ENCODE measurements around the gene CNTN5. TPM values are rescaled to one million over a fixed set of nuclear protein-coding genes. Genes with fewer than 3 reads are reported as not detected.

The CNTN5 gene
- total RNA-seq, 2 donors from 2014 or later, result not detected

GRCh38 chr11:99307510-99308088 is 286.9 kb downstream of the CNTN5 start:
- Histone ChIP-seq H3K9ac (ENCODE audit: low read depth in 2 of 2, low read length in 2 of 2) (no peak overlapping the region), H3K9me3 (no peaks in the 10 kb centered on the region), H3K4me3 (no peak overlapping the region), H3K27me3 (no peaks in the 10 kb centered on the region), H3K36me3 (no peaks in the 10 kb centered on the region), H3K27ac (no peak overlapping the region), H3K4me1 (no peaks in the 10 kb centered on the region)
- DNase-seq, result no peak
- no peak for TF ChIP-seq CTCF (IDR thresholded peaks at IDR 0.05)
- intact Hi-C loops (cut with DNase I), result no loop called here

GRCh38 chr11:99311870-99312269 is 291.1 kb downstream of the CNTN5 start:
- H3K9me3 ChIP-seq, result no peaks in the 10 kb centered on the region
- H3K4me3 ChIP-seq, result no peak overlapping the region
- H3K36me3 ChIP-seq, result no peaks in the 10 kb centered on the region
- no peaks in the 10 kb centered on the region for H3K4me1 ChIP-seq
- no peak for DNase-seq
- no peak overlapping the region for H3K9ac ChIP-seq (ENCODE audit: low read depth in 2 of 2, low read length in 2 of 2)
- no peaks in the 10 kb centered on the region for H3K27me3 ChIP-seq
- TF ChIP-seq CTCF (IDR thresholded peaks at IDR 0.05), result no peak
- intact Hi-C loops (cut with DNase I), result no loop called here
- no peak overlapping the region for H3K27ac ChIP-seq

GRCh38 chr11:99316776-99317520 is 296.2 kb downstream of the CNTN5 start:
- Histone ChIP-seq H3K9me3 (no peaks in the 10 kb centered on the region), H3K36me3 (no peaks in the 10 kb centered on the region), H3K9ac (ENCODE audit: low read depth in 2 of 2, low read length in 2 of 2) (no peak overlapping the region), H3K4me1 (no peaks in the 10 kb centered on the region), H3K27me3 (no peaks in the 10 kb centered on the region), H3K27ac (no peak overlapping the region), H3K4me3 (no peak overlapping the region)
- no peak for TF ChIP-seq CTCF (IDR thresholded peaks at IDR 0.05)
- DNase-seq, result no peak
- intact Hi-C loops (cut with DNase I), result no loop called here

GRCh38 chr11:99320769-99321290 is 300.1 kb downstream of the CNTN5 start:
- intact Hi-C loops (cut with DNase I), result no loop called here
- Histone ChIP-seq H3K27me3 (no peaks in the 10 kb centered on the region), H3K9ac (ENCODE audit: low read depth in 2 of 2, low read length in 2 of 2) (no peak overlapping the region), H3K36me3 (no peaks in the 10 kb centered on the region), H3K9me3 (no peaks in the 10 kb centered on the region), H3K27ac (no peak overlapping the region), H3K4me1 (no peaks in the 10 kb centered on the region), H3K4me3 (no peak overlapping the region)
- TF ChIP-seq CTCF (IDR thresholded peaks at IDR 0.05), result no peak
- no peak for DNase-seq

- Histone ChIP-seq H3K27ac (no peak overlapping the region), H3K27me3 (no peaks in the 10 kb centered on the region), H3K4me1 (no peaks in the 10 kb centered on the region), H3K36me3 (no peaks in the 10 kb centered on the region), H3K9me3 (no peaks in the 10 kb centered on the region), H3K9ac (ENCODE audit: low read depth in 2 of 2, low read length in 2 of 2) (no peak overlapping the region), H3K4me3 (no peak overlapping the region)
- DNase-seq, result no peak
- TF ChIP-seq CTCF (IDR thresholded peaks at IDR 0.05), result no peak
- intact Hi-C loops (cut with DNase I), result no loop called here
Measured at GRCh38 chr11:99325847-99326246, 305.1 kb downstream of the CNTN5 start.
